Measurements from ENCODE around the gene CLEC1A.

CLEC1A gene

DNA sequence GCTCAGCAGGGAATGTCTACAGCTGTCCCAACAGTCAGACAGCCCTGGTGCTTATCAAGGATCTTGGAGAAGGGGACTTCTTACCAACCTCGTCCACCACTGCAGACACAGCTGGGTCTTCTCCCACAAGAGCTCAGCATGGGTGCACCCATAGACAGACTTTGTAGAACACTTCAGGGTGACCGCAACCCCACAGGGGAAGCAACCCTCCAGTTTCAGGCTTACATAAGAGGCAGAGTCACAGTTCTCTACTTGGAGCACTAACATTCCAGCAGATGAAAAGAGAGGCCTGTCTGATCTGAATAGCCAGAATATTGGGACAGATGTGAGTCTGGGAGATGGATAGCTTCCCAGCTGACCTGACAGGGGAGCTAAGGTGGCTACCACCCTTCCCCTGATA, 3.5 kb upstream of the CLEC1A start:
- Histone ChIP-seq H3K27me3 (ENCODE audit: control insufficient read depth in 3 of 3, insufficient read depth in 3 of 3, low read depth in 1 of 3, low read length in 3 of 3) (no peaks in the 10 kb centered on the region), H2BK5ac (ENCODE audit: low read length) (no peak overlapping the region), H3K79me1 (ENCODE audit: low read depth, low read length) (no peaks in the 10 kb centered on the region), H2AK5ac (ENCODE audit: low read depth, low read length) (no peak overlapping the region), H3K27ac (replicated peaks; ENCODE audit: low read length) (no peak overlapping the region), H3K23ac (ENCODE audit: low read depth, low read length, poor library complexity) (no peak overlapping the region), H2BK12ac (ENCODE audit: low read length) (no peak overlapping the region), H3K4ac (ENCODE audit: low read length) (no peak overlapping the region), H2BK120ac (ENCODE audit: low read depth, low read length) (no peak overlapping the region), H4K8ac (ENCODE audit: low read depth, low read length) (no peak overlapping the region), H3K9me3 (replicated peaks in 1 of 2; ENCODE audit: control insufficient read depth in 2 of 2, insufficient read depth in 1 of 2, low read depth in 1 of 2, low read length in 2 of 2) (no peaks in the 10 kb centered on the region), H3K4me3 (ENCODE audit: low read length in 2 of 2) (no peak overlapping the region), H3K9ac (ENCODE audit: low read depth, low read length, poor library complexity) (no peak overlapping the region), H4K91ac (ENCODE audit: low read depth, low read length, poor library complexity) (no peak overlapping the region), H3K36me3 (replicated peaks in 1 of 2; ENCODE audit: control insufficient read depth in 2 of 2, insufficient read depth in 2 of 2, low read length in 2 of 2) (no peaks in the 10 kb centered on the region), H3K4me1 (ENCODE audit: control insufficient read depth in 2 of 2, insufficient read depth in 1 of 2, low read depth in 1 of 2, low read length in 2 of 2) (peaks cover 0 to 4% of the 10 kb centered on the region in 2 donors), H3K4me2 (ENCODE audit: insufficient read depth, low read length, poor library complexity, severe bottlenecking) (no peak overlapping the region), H3K14ac (ENCODE audit: low read length) (no peak overlapping the region), H2AFZ (ENCODE audit: low read length) (no peak overlapping the region), H2BK15ac (ENCODE audit: low read length) (no peak overlapping the region), H3K18ac (ENCODE audit: low read length) (no peak overlapping the region)
- no CpG with 5 or more reads among the region's 2 CpGs for WGBS, 2 donors (ENCODE audit: extremely low coverage in 2 of 2, insufficient read length in 2 of 2, insufficient replicate concordance in 1 of 2)
- no peak for DNase-seq (ENCODE audit: low spot score)

DNA sequence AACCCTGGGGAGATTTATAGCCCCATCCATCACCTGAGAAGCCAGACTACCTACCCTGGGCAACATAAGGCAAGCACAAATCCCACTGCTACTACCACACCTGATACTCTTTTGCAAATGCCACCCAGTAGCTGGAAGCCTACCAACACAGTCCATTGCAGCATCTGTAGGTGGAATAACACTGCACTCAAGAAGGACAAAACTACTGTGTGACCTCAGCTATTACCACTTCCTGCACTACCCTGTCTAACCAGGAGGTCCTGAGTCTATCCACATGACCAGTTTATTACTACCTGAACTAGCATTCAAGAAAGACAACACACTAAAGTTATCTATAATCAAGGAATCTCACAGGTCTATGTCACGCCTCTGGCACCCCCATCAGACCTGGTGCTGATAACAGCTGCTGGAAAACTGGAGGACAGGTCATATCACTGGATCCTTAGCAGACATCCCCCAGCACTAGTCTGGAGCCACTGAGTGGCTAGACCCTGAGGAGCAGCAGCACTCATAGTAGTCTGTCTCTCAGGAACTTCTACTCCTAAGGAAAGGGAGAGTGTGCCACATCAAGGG, 2.9 kb upstream of the CLEC1A start:
- Histone ChIP-seq H3K27me3 (ENCODE audit: control insufficient read depth in 3 of 3, insufficient read depth in 3 of 3, low read depth in 1 of 3, low read length in 3 of 3) (peaks cover 0 to 5% (median 0%) of the 10 kb centered on the region in 3 experiments), H2BK12ac (ENCODE audit: low read length) (no peak overlapping the region), H2AFZ (ENCODE audit: low read length) (no peak overlapping the region), H3K23ac (ENCODE audit: low read depth, low read length, poor library complexity) (no peak overlapping the region), H3K9ac (ENCODE audit: low read depth, low read length, poor library complexity) (no peak overlapping the region), H2AK5ac (ENCODE audit: low read depth, low read length) (no peak overlapping the region), H3K9me3 (replicated peaks in 1 of 2; ENCODE audit: control insufficient read depth in 2 of 2, insufficient read depth in 1 of 2, low read depth in 1 of 2, low read length in 2 of 2) (no peaks in the 10 kb centered on the region), H3K36me3 (replicated peaks in 1 of 2; ENCODE audit: control insufficient read depth in 2 of 2, insufficient read depth in 2 of 2, low read length in 2 of 2) (no peaks in the 10 kb centered on the region), H2BK15ac (ENCODE audit: low read length) (no peak overlapping the region), H2BK120ac (ENCODE audit: low read depth, low read length) (no peak overlapping the region), H3K4me3 (ENCODE audit: low read length in 2 of 2) (no peak overlapping the region), H3K79me1 (ENCODE audit: low read depth, low read length) (no peaks in the 10 kb centered on the region), H4K8ac (ENCODE audit: low read depth, low read length) (no peak overlapping the region), H4K91ac (ENCODE audit: low read depth, low read length, poor library complexity) (no peak overlapping the region), H3K4ac (ENCODE audit: low read length) (no peak overlapping the region), H3K27ac (replicated peaks; ENCODE audit: low read length) (no peak overlapping the region), H3K4me1 (ENCODE audit: control insufficient read depth in 2 of 2, insufficient read depth in 1 of 2, low read depth in 1 of 2, low read length in 2 of 2) (peaks cover 0 to 4% of the 10 kb centered on the region in 2 donors), H3K4me2 (ENCODE audit: insufficient read depth, low read length, poor library complexity, severe bottlenecking) (no peak overlapping the region), H3K18ac (ENCODE audit: low read length) (no peak overlapping the region), H2BK5ac (ENCODE audit: low read length) (no peak overlapping the region), H3K14ac (ENCODE audit: low read length) (no peak overlapping the region)
- DNase-seq (ENCODE audit: low spot score) = no peak
- WGBS, 2 donors (ENCODE audit: extremely low coverage in 2 of 2, insufficient read length in 2 of 2, insufficient replicate concordance in 1 of 2) = no CpG with 5 or more reads among the region's 1 CpG

DNA sequence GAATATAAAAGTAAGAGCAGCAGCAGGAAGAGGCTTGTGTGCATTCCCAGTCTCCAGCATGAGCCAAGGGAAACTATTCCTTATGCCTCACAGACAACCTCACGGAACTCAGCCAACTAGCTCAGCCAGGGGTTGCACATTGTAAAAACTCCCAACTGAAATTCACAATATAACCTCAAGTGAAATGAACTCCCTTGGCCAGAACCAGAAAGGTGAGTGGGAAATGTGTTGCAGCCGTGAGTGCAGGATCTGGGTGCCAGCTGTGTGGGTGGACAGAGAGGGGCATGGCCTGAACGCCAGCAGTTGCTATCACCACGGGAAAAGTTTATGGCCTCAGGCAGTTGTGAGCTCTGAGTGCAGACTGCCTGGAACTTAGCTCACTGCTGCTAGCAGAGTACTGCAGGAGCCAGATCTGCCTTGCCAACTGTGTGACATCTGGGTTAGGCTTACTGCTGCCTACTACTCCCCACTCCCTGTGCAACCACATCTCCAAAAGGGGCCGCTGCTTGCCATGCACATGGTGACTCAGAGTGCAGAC, 2.3 kb upstream of the CLEC1A start:
- H3K4me2 ChIP-seq (ENCODE audit: insufficient read depth, low read length, poor library complexity, severe bottlenecking) = no peak overlapping the region
- no CpG with 5 or more reads among the region's 5 CpGs for WGBS, 2 donors (ENCODE audit: extremely low coverage in 2 of 2, insufficient read length in 2 of 2, insufficient replicate concordance in 1 of 2)
- peak overlapping the region; percentile 1 for H3K18ac ChIP-seq (ENCODE audit: low read length)
- no peaks in the 10 kb centered on the region for H3K79me1 ChIP-seq (ENCODE audit: low read depth, low read length)
- H2BK12ac ChIP-seq (ENCODE audit: low read length) = no peak overlapping the region
- H3K27me3 ChIP-seq (ENCODE audit: control insufficient read depth in 3 of 3, insufficient read depth in 3 of 3, low read depth in 1 of 3, low read length in 3 of 3) = peaks cover 0 to 5% (median 0%) of the 10 kb centered on the region in 3 experiments
- no peak overlapping the region for H2AFZ ChIP-seq (ENCODE audit: low read length)
- no peak overlapping the region for H4K8ac ChIP-seq (ENCODE audit: low read depth, low read length)
- no peak overlapping the region for H3K23ac ChIP-seq (ENCODE audit: low read depth, low read length, poor library complexity)
- no peak overlapping the region for H3K9ac ChIP-seq (ENCODE audit: low read depth, low read length, poor library complexity)
- no peak overlapping the region for H2BK120ac ChIP-seq (ENCODE audit: low read depth, low read length)
- H3K27ac ChIP-seq (replicated peaks; ENCODE audit: low read length) = no peak overlapping the region
- no peak overlapping the region for H2BK15ac ChIP-seq (ENCODE audit: low read length)
- peaks cover 0 to 4% of the 10 kb centered on the region in 2 donors for H3K4me1 ChIP-seq (ENCODE audit: control insufficient read depth in 2 of 2, insufficient read depth in 1 of 2, low read depth in 1 of 2, low read length in 2 of 2)
- no peak overlapping the region for H4K91ac ChIP-seq (ENCODE audit: low read depth, low read length, poor library complexity)
- no peaks in the 10 kb centered on the region for H3K36me3 ChIP-seq (replicated peaks in 1 of 2; ENCODE audit: control insufficient read depth in 2 of 2, insufficient read depth in 2 of 2, low read length in 2 of 2)
- H3K9me3 ChIP-seq (replicated peaks in 1 of 2; ENCODE audit: control insufficient read depth in 2 of 2, insufficient read depth in 1 of 2, low read depth in 1 of 2, low read length in 2 of 2) = no peaks in the 10 kb centered on the region
- DNase-seq (ENCODE audit: low spot score) = no peak
- H2AK5ac ChIP-seq (ENCODE audit: low read depth, low read length) = no peak overlapping the region
- H3K4me3 ChIP-seq (ENCODE audit: low read length in 2 of 2) = no peak overlapping the region
- H3K14ac ChIP-seq (ENCODE audit: low read length) = no peak overlapping the region
- H2BK5ac ChIP-seq (ENCODE audit: low read length) = no peak overlapping the region
- no peak overlapping the region for H3K4ac ChIP-seq (ENCODE audit: low read length)

DNA sequence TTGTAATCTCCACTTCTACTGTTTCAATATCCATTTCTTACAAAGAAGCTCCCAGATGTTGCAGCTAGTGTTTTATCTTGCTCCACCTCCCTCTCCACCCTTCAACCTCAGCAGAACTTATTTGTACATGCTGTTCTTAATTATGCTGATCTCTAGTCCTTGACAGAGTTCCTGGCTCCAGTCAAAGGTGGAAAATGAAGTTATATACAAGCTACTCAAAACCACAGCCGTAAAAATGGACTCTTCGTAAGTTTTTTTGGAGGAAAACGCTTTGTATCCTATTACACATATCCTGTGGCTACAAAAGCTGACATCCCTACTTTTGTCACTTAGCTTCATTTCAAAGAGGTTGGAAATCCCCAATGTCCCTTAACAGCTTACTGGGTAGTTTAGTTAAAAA, 1.3 kb downstream of the CLEC1A start:
- H3K14ac ChIP-seq (ENCODE audit: low read length) = no peak overlapping the region

More for the DNA sequence above, 1.3 kb downstream of the CLEC1A start:
- no peak overlapping the region for H3K4me2 ChIP-seq (ENCODE audit: insufficient read depth, low read length, poor library complexity, severe bottlenecking)
- no peak overlapping the region for H4K8ac ChIP-seq (ENCODE audit: low read depth, low read length)
- H3K27ac ChIP-seq (replicated peaks; ENCODE audit: low read length) = no peak overlapping the region
- H2BK12ac ChIP-seq (ENCODE audit: low read length) = no peak overlapping the region
- no peak overlapping the region for H4K91ac ChIP-seq (ENCODE audit: low read depth, low read length, poor library complexity)
- H3K9me3 ChIP-seq (replicated peaks in 1 of 2; ENCODE audit: control insufficient read depth in 2 of 2, insufficient read depth in 1 of 2, low read depth in 1 of 2, low read length in 2 of 2) = no peaks in the 10 kb centered on the region
- H3K36me3 ChIP-seq (replicated peaks in 1 of 2; ENCODE audit: control insufficient read depth in 2 of 2, insufficient read depth in 2 of 2, low read length in 2 of 2) = no peaks in the 10 kb centered on the region
- no peak overlapping the region for H2AFZ ChIP-seq (ENCODE audit: low read length)
- no peak overlapping the region for H2AK5ac ChIP-seq (ENCODE audit: low read depth, low read length)
- no peak for DNase-seq (ENCODE audit: low spot score)
- no peaks in the 10 kb centered on the region for H3K79me1 ChIP-seq (ENCODE audit: low read depth, low read length)
- peaks cover 0 to 4% of the 10 kb centered on the region in 2 donors for H3K4me1 ChIP-seq (ENCODE audit: control insufficient read depth in 2 of 2, insufficient read depth in 1 of 2, low read depth in 1 of 2, low read length in 2 of 2)
- WGBS, 2 donors (ENCODE audit: extremely low coverage in 2 of 2, insufficient read length in 2 of 2, insufficient replicate concordance in 1 of 2) = no CpG with 5 or more reads among the region's 3 CpGs
- H2BK5ac ChIP-seq (ENCODE audit: low read length) = no peak overlapping the region
- H3K23ac ChIP-seq (ENCODE audit: low read depth, low read length, poor library complexity) = no peak overlapping the region
- no peak overlapping the region for H3K4me3 ChIP-seq (ENCODE audit: low read length in 2 of 2)
- H2BK120ac ChIP-seq (ENCODE audit: low read depth, low read length) = no peak overlapping the region
- no peak overlapping the region for H3K4ac ChIP-seq (ENCODE audit: low read length)
- H3K9ac ChIP-seq (ENCODE audit: low read depth, low read length, poor library complexity) = no peak overlapping the region
- H3K18ac ChIP-seq (ENCODE audit: low read length) = no peak overlapping the region
- H3K27me3 ChIP-seq (ENCODE audit: control insufficient read depth in 3 of 3, insufficient read depth in 3 of 3, low read depth in 1 of 3, low read length in 3 of 3) = peaks cover 0 to 5% (median 0%) of the 10 kb centered on the region in 3 experiments
- no peak overlapping the region for H2BK15ac ChIP-seq (ENCODE audit: low read length)
